HepG2 (cell line): Measurements from ENCODE around the gene SLC35F3. TPM values are rescaled to one million over a fixed set of nuclear protein-coding genes. Genes with fewer than 3 reads are reported as not detected.

Experiments used
- CBX5 ChIP-seq: sonication (generic); formaldehyde crosslinking; IDR thresholded peaks from 2 replicates; pipeline ENCODE4 v1.4.0; 2020; ENCODE audit warnings: missing genetic modification reagents, borderline replicate concordance
- JDP2 ChIP-seq: sonication (generic); formaldehyde crosslinking; IDR thresholded peaks from 2 replicates; pipeline ENCODE4 v1.8.1; 2022; ENCODE audit warnings: missing genetic modification reagents, borderline replicate concordance
- MED13 ChIP-seq: sonication (generic); formaldehyde crosslinking; IDR thresholded peaks from 2 replicates; pipeline ENCODE4 v1.5.0; 2020; ENCODE audit warnings: missing genetic modification reagents
- SMAD1 ChIP-seq: sonication (generic); formaldehyde crosslinking; IDR thresholded peaks from 2 replicates; pipeline ENCODE4 v1.4.0; 2020; ENCODE audit warnings: missing genetic modification reagents, low read depth, mild to moderate bottlenecking, borderline replicate concordance
- ZMYM4 ChIP-seq: sonication (generic); formaldehyde crosslinking; IDR thresholded peaks from 2 replicates; pipeline ENCODE4 v1.8.1; 2023; ENCODE audit warnings: mild to moderate bottlenecking, missing genetic modification reagents
- ZNF205 ChIP-seq: IDR thresholded peaks from 2 replicates; pipeline ENCODE4 v1.6.1; 2018; ENCODE audit warnings: missing biosample characterization, missing genetic modification reagents
- ZSCAN31 ChIP-seq: sonication (generic); formaldehyde crosslinking; IDR thresholded peaks from 2 replicates; pipeline ENCODE4 v1.5.0; 2020; ENCODE audit warnings: low read depth, mild to moderate bottlenecking, missing genetic modification reagents
- polyA plus RNA-seq, 8 experiments: library from polyadenylated mRNA; depleted of rRNA in 3 of 8; stranded (reverse) in 7 of 8; unstranded in 1 of 8; fragments of >200 nt; fragmentation: Illumina TruSeq in 4 of 8; extraction: Trizol in 4 of 8; gene quantifications; 2 replicates each; pipeline versions ENCODE4 v1.2.1 to v1.2.3, GENCODE V29; 2011 to 2016; ENCODE audit warnings: low read depth in 4 of 8, missing spikeins in 1 of 8, mixed read lengths in 1 of 8; ENCODE audit not compliant: insufficient read depth in 1 of 8
- total RNA-seq, 5 experiments: library from RNA; depleted of rRNA; stranded (reverse); fragments of >200 nt; fragmentation: Illumina TruSeq; extraction: Trizol; gene quantifications; 2 replicates each; pipeline ENCODE4 v1.2.3, GENCODE V29; 2016; ENCODE audit warnings: low read depth in 1 of 5
- TF ChIP-seq, protein P1 (sequence below): sonication (generic); formaldehyde crosslinking; IDR thresholded peaks from 2 replicates; pipeline ENCODE4 v1.4.0; 2020; ENCODE audit warnings: low read depth, mild to moderate bottlenecking, missing genetic modification reagents
- TF ChIP-seq, protein P2 (sequence below): sonication (generic); formaldehyde crosslinking; IDR thresholded peaks from 2 replicates; pipeline ENCODE4 v1.5.1; 2020; ENCODE audit warnings: missing genetic modification reagents, mild to moderate bottlenecking, borderline replicate concordance
- TF ChIP-seq, protein P3 (sequence below): fragments of 450-650 bp; IDR thresholded peaks from 2 replicates; pipeline ENCODE4 v1.6.1; 2016

Gene SLC35F3
- total and polyA plus RNA-seq, 2 of the 13 experiments (the other 11 are each of a cell fraction or from before 2014, with no cell fraction given) = not detected

GRCh38 chr1:234373064-234373958 lies 468.8 kb downstream of the SLC35F3 start, which contains the start of gene COA6 (continued):
- TF ChIP-seq, protein P1, sequence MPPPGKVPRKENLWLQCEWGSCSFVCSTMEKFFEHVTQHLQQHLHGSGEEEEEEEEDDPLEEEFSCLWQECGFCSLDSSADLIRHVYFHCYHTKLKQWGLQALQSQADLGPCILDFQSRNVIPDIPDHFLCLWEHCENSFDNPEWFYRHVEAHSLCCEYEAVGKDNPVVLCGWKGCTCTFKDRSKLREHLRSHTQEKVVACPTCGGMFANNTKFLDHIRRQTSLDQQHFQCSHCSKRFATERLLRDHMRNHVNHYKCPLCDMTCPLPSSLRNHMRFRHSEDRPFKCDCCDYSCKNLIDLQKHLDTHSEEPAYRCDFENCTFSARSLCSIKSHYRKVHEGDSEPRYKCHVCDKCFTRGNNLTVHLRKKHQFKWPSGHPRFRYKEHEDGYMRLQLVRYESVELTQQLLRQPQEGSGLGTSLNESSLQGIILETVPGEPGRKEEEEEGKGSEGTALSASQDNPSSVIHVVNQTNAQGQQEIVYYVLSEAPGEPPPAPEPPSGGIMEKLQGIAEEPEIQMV = peak; percentile 85; the same call in 1 of the 2 replicates
- TF ChIP-seq ZSCAN31 (CRISPR knock-in tag) = peak; percentile 63; the same call in 1 of the 2 replicates
- TF ChIP-seq MED13 (CRISPR knock-in tag) = peak; percentile 54; the same call in 1 of the 2 replicates
- 0 out of 2 replicates have a peak, but pooled peaks have one; percentile 81 for TF ChIP-seq CBX5 (CRISPR knock-in tag)
- TF ChIP-seq, protein P2, sequence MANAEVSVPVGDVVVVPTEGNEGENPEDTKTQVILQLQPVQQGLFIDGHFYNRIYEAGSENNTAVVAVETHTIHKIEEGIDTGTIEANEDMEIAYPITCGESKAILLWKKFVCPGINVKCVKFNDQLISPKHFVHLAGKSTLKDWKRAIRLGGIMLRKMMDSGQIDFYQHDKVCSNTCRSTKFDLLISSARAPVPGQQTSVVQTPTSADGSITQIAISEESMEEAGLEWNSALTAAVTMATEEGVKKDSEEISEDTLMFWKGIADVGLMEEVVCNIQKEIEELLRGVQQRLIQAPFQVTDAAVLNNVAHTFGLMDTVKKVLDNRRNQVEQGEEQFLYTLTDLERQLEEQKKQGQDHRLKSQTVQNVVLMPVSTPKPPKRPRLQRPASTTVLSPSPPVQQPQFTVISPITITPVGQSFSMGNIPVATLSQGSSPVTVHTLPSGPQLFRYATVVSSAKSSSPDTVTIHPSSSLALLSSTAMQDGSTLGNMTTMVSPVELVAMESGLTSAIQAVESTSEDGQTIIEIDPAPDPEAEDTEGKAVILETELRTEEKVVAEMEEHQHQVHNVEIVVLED (CRISPR knock-in tag) = peak; percentile 83
- TF ChIP-seq ZMYM4 (CRISPR knock-in tag) = peak; percentile 97
- TF ChIP-seq ZNF205 (CRISPR knock-in tag) = 0 out of 2 replicates have a peak, but pooled peaks have one; percentile 49
- TF ChIP-seq, protein P3, sequence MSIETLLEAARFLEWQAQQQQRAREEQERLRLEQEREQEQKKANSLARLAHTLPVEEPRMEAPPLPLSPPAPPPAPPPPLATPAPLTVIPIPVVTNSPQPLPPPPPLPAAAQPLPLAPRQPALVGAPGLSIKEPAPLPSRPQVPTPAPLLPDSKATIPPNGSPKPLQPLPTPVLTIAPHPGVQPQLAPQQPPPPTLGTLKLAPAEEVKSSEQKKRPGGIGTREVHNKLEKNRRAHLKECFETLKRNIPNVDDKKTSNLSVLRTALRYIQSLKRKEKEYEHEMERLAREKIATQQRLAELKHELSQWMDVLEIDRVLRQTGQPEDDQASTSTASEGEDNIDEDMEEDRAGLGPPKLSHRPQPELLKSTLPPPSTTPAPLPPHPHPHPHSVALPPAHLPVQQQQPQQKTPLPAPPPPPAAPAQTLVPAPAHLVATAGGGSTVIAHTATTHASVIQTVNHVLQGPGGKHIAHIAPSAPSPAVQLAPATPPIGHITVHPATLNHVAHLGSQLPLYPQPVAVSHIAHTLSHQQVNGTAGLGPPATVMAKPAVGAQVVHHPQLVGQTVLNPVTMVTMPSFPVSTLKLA = 0 out of 2 replicates have a peak, but pooled peaks have one; percentile 22
- peak; percentile 79; the same call in 1 of the 2 replicates for TF ChIP-seq SMAD1 (CRISPR knock-in tag)
- no peak for TF ChIP-seq JDP2 (CRISPR knock-in tag)
